ENCODE measurements around the gene CACNA1C. TPM values are rescaled to one million over a fixed set of nuclear protein-coding genes. Genes with fewer than 3 reads are reported as not detected.

Gene CACNA1C
- total RNA-seq, 4 donors from 2014 or later: 0.38 to 2.4 (median 1.4) TPM

DNA sequence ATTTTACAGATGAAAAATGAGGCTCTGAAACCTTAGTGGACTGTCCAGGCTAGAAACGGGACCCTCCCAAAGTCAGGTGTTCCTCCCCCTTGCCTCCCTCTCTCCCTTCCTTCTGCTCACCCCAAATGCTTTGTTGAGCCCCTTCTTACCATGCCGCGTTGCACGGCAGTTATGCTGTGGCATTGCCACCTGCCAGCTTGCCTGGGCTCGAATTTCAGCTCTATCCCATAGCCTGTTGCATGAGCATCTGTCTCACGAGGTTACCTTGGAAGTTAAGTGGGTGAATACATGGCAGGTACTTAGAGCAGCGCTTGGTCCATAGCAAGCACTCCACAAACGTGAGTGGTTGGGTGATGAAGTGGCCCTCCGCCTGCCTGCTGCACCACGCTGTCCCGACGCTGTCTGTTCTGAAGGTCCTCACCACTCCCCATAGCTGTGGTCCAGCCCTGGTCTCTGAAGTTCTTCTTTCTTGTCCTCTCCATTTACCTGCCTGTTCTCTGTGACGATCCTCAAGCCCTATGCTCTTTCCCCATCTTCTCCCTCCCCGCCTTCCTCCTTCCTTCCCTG, 269.9 kb downstream of the CACNA1C start:
- no peak overlapping the region for H3K4me3 ChIP-seq (ENCODE audit: low read depth, poor library complexity, severe bottlenecking)
- TF ChIP-seq, protein P1, sequence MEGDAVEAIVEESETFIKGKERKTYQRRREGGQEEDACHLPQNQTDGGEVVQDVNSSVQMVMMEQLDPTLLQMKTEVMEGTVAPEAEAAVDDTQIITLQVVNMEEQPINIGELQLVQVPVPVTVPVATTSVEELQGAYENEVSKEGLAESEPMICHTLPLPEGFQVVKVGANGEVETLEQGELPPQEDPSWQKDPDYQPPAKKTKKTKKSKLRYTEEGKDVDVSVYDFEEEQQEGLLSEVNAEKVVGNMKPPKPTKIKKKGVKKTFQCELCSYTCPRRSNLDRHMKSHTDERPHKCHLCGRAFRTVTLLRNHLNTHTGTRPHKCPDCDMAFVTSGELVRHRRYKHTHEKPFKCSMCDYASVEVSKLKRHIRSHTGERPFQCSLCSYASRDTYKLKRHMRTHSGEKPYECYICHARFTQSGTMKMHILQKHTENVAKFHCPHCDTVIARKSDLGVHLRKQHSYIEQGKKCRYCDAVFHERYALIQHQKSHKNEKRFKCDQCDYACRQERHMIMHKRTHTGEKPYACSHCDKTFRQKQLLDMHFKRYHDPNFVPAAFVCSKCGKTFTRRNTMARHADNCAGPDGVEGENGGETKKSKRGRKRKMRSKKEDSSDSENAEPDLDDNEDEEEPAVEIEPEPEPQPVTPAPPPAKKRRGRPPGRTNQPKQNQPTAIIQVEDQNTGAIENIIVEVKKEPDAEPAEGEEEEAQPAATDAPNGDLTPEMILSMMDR (IDR thresholded peaks at IDR 0.05): no peak
- TF ChIP-seq POLR2A (IDR thresholded peaks at IDR 0.05): no peak
- no peak for DNase-seq (ENCODE audit: low spot score in 2 of 2)
- intact Hi-C loops (cut with DNase I; ENCODE audit: low total_unique reads): no loop called here
- WGBS, 2 donors: 81 to 84% methylated on average over 14 of the region's 14 CpGs

DNA sequence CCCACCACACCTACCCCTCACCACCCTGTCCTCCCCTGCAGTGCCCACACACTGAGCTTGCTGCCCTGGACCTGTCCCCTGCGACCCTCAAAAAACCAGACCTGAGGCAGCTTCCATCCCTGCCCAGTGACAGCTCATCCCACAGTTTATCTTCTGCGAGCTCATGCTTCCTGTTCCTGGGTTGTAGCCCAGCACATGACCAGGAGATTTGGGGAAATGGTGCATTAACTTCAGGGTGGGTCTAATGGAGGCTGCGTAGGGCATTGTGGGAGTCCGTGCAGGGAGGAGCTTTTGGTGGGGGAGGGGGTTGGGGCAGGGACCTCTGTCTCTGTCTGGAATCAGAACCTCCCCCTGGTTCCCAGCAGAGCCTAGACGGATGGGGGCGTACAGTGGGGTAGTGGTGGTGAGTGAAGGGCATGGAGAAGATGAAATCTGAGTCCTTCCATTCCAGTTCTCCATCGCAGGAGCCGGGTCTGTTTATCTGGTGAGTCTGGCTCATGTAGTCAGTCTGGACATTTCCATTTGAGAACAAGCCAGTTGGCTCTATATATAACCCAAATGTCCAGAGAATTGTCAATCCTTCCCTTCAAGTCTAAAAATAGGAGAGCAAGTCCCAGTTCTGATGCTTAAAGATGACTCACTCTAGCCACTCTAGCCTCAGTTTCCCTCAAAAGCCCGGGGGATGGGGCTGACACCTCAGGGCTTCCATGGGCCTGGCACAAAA, 270.9 kb downstream of the CACNA1C start:
- 72 to 89% methylated on average over 9 of the region's 9 CpGs for WGBS, 2 donors
- intact Hi-C loops (cut with DNase I; ENCODE audit: low total_unique reads): no loop called here
- DNase-seq (ENCODE audit: low spot score in 2 of 2): no peak
- no peak overlapping the region for H3K4me3 ChIP-seq (ENCODE audit: low read depth, poor library complexity, severe bottlenecking)
- TF ChIP-seq, protein P1 (IDR thresholded peaks at IDR 0.05): no peak
- TF ChIP-seq POLR2A (IDR thresholded peaks at IDR 0.05): no peak

DNA sequence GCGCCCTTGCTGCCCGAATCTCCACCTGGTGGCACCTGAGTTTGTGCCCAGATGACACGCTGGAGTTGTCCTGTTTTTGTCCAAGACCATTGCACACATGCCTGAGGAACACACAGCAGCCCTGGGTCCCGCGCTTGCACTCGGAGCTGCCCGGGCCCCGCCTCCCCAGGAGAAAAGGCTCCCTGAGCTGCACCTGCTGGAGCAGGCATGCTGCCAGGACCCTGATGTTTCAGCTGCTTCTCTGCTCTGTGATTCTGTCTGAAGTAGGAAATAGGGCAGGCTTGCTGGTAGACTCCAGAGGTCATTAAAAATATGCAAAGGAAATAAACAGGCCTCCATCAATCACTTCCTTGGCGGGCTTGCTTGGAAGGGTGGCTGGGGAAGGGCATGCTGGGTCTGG, 271.6 kb downstream of the CACNA1C start:
- H3K4me3 ChIP-seq (ENCODE audit: low read depth, poor library complexity, severe bottlenecking): no peak overlapping the region
- WGBS, 2 donors: 57 to 60% methylated on average over 9 of the region's 9 CpGs
- no peak for DNase-seq (ENCODE audit: low spot score in 2 of 2)
- intact Hi-C loops (cut with DNase I; ENCODE audit: low total_unique reads): no loop called here
- TF ChIP-seq, protein P1 (IDR thresholded peaks at IDR 0.05): no peak
- TF ChIP-seq POLR2A (IDR thresholded peaks at IDR 0.05): no peak

DNA sequence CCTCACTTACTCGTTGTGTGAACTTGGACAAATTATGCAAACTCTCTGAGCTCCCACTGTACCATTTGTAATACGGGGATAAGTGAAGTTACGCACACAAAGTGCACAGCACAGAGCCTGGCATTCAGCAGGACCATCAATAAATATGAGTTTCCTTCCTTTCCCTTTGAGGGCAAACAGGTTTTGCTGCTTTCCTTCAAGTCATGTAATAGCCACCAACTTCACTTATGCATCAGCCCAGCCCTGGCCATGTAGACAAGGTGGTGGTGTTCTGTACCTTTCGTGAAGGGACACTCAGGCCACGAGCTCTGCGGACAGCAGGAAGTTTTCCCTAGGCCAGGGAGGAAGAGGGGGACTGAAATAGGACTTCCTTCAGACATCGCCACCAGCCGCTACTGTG, 272.7 kb downstream of the CACNA1C start:
- no peak for DNase-seq (ENCODE audit: low spot score in 2 of 2)
- 66 to 73% methylated on average over 8 of the region's 8 CpGs for WGBS, 2 donors
- no peak overlapping the region for H3K4me3 ChIP-seq (ENCODE audit: low read depth, poor library complexity, severe bottlenecking)
- intact Hi-C loops (cut with DNase I; ENCODE audit: low total_unique reads): no loop called here
- TF ChIP-seq POLR2A (IDR thresholded peaks at IDR 0.05): no peak
- TF ChIP-seq, protein P1 (IDR thresholded peaks at IDR 0.05): no peak

DNA sequence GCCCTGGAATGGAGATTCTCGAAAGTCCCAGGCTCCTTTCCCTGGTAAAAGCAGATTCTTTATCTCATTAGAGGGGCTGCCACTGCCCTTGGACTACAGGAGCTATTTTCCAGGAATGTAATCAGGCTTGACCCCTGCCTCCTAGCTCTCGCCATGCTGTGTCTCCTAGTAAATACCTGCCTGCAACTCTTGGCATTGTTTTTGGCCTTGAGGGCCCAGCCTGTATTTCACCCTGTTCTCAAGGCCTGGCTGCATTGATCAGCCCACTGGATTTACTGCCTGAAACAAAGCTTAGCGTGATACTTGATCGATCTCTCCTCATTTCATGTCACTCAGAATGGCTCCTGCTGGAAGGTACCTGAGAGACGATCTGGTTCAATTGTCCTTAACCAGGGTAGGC, 273.7 kb downstream of the CACNA1C start:
- intact Hi-C loops (cut with DNase I; ENCODE audit: low total_unique reads): no loop called here
- 89% methylated on average over 5 of the region's 5 CpGs for WGBS, 2 donors
- no peak overlapping the region for H3K4me3 ChIP-seq (ENCODE audit: low read depth, poor library complexity, severe bottlenecking)
- no peak for DNase-seq (ENCODE audit: low spot score in 2 of 2)
- TF ChIP-seq POLR2A (IDR thresholded peaks at IDR 0.05): no peak
- TF ChIP-seq, protein P1 (IDR thresholded peaks at IDR 0.05): no peak
